ENCODE results near the gene POTEB3.
"Not testable (repeated sequence)": the region's sequence is repeated elsewhere in the genome, so short reads cannot be mapped to it uniquely, and the experiment has no call there.

The POTEB3 gene

GRCh38 chr15:21440399-21440798 lies at the start of gene POTEB3:
TSS of gene POTEB3 (minus strand) at chr15:21440499. CDS start at chr15:21440011, 488 bp downstream.
- H3K27ac ChIP-seq; DNase-seq (ENCODE audit: low read depth, low spot score); H3K9ac ChIP-seq (ENCODE audit: insufficient read length); H3K4me3 ChIP-seq; H3K9me3 ChIP-seq (ENCODE audit: low read depth, low read length); H3K36me3 ChIP-seq (ENCODE audit: insufficient read depth, low read length): not testable (repeated sequence)

DNA sequence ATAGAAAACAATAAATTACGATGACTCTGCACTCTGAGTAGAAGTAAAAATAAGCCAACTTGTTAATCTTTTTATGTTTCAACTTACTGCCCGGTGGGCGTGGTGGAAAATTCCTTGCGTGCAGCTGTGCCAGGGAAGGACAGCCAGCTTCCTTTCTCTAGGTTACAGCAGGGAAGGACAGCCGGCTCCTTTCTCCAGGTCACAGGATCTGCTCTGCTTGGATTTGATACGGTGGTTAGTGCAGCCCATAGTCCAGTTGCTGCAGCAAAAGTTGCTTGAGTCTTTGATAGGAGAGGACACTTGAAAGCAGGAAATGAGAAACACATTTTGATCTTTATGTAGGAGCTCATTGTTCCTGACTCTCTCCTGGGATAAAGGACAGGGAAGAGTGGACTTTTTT lies 13.4 kb upstream of the POTEB3 start:
- H3K9me3 ChIP-seq (ENCODE audit: low read depth, low read length); H3K27ac ChIP-seq; H3K9ac ChIP-seq (ENCODE audit: insufficient read length); H3K36me3 ChIP-seq (ENCODE audit: insufficient read depth, low read length); DNase-seq (ENCODE audit: low read depth, low spot score); H3K4me3 ChIP-seq: not testable (repeated sequence)

- H3K4me3 ChIP-seq; H3K27ac ChIP-seq; H3K36me3 ChIP-seq (ENCODE audit: insufficient read depth, low read length); DNase-seq (ENCODE audit: low read depth, low spot score); H3K9ac ChIP-seq (ENCODE audit: insufficient read length); H3K9me3 ChIP-seq (ENCODE audit: low read depth, low read length): not testable (repeated sequence)
Observed at GRCh38 chr15:21451920-21452563, 11.7 kb upstream of the POTEB3 start.

GRCh38 chr15:21451487-21451886 lies 11.2 kb upstream of the POTEB3 start:
- not testable (repeated sequence) for H3K36me3 ChIP-seq (ENCODE audit: insufficient read depth, low read length); DNase-seq (ENCODE audit: low read depth, low spot score); H3K9ac ChIP-seq (ENCODE audit: insufficient read length); H3K9me3 ChIP-seq (ENCODE audit: low read depth, low read length); H3K27ac ChIP-seq; H3K4me3 ChIP-seq

- not testable (repeated sequence) for H3K4me3 ChIP-seq; H3K36me3 ChIP-seq (ENCODE audit: insufficient read depth, low read length); H3K9ac ChIP-seq (ENCODE audit: insufficient read length); DNase-seq (ENCODE audit: low read depth, low spot score); H3K27ac ChIP-seq; H3K9me3 ChIP-seq (ENCODE audit: low read depth, low read length)
Observed at GRCh38 chr15:21407366-21407765, 32.9 kb downstream of the POTEB3 start.

GRCh38 chr15:21401531-21401930 lies 38.8 kb downstream of the POTEB3 start:
- H3K36me3 ChIP-seq (ENCODE audit: insufficient read depth, low read length); DNase-seq (ENCODE audit: low read depth, low spot score); H3K9me3 ChIP-seq (ENCODE audit: low read depth, low read length); H3K4me3 ChIP-seq; H3K27ac ChIP-seq; H3K9ac ChIP-seq (ENCODE audit: insufficient read length): not testable (repeated sequence)

DNA sequence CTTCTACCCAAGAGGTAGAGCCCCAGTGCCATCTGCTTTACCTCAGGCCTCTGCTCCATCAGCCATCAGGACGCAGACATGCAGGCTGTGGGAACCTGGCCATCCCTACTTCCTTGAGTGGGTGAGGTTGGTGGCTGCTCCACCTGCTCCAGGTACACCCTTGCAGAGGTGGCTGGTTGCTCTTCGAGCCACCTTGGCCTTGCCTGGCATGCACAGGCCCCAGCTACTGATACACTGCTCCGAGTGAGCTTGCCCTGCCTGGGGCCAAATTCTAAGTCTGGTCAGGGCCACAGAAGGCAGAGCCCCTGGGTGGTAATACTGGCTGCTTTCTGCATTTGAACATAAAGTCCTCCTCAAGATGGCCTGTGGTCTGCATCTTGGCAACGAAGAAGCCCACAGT lies 41.2 kb downstream of the POTEB3 start:
- DNase-seq (ENCODE audit: low read depth, low spot score); H3K27ac ChIP-seq; H3K4me3 ChIP-seq; H3K36me3 ChIP-seq (ENCODE audit: insufficient read depth, low read length); H3K9me3 ChIP-seq (ENCODE audit: low read depth, low read length); H3K9ac ChIP-seq (ENCODE audit: insufficient read length): not testable (repeated sequence)

GRCh38 chr15:21398511-21398910 lies 41.8 kb downstream of the POTEB3 start:
- DNase-seq (ENCODE audit: low read depth, low spot score); H3K27ac ChIP-seq; H3K9me3 ChIP-seq (ENCODE audit: low read depth, low read length); H3K4me3 ChIP-seq; H3K36me3 ChIP-seq (ENCODE audit: insufficient read depth, low read length); H3K9ac ChIP-seq (ENCODE audit: insufficient read length): not testable (repeated sequence)

DNA sequence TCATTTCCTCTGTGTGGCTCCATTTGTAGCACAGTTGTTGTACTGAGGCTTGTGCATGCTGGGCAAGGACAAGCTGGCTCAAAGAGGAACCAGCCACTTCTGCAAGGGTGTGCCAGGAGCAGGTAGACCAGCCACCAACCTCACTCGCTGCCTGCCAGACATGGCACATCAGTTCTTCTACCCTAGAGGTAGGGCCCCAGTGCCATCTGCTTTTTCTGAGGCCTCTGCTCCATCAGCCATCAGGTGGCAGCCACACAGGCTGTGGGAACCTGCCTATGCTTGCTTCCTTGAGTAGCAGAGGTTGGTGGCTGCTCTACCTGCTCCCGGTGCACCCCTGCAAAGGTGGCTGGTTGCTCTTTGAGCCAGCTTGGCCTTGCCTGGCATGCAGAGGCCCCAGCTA lies 42.6 kb downstream of the POTEB3 start:
- not testable (repeated sequence) for H3K4me3 ChIP-seq; H3K9me3 ChIP-seq (ENCODE audit: low read depth, low read length); H3K27ac ChIP-seq; H3K36me3 ChIP-seq (ENCODE audit: insufficient read depth, low read length); DNase-seq (ENCODE audit: low read depth, low spot score); H3K9ac ChIP-seq (ENCODE audit: insufficient read length)

- not testable (repeated sequence) for DNase-seq (ENCODE audit: low read depth, low spot score); H3K9me3 ChIP-seq (ENCODE audit: low read depth, low read length)
Observed at GRCh38 chr15:21397186-21397585, 43.1 kb downstream of the POTEB3 start.

DNA sequence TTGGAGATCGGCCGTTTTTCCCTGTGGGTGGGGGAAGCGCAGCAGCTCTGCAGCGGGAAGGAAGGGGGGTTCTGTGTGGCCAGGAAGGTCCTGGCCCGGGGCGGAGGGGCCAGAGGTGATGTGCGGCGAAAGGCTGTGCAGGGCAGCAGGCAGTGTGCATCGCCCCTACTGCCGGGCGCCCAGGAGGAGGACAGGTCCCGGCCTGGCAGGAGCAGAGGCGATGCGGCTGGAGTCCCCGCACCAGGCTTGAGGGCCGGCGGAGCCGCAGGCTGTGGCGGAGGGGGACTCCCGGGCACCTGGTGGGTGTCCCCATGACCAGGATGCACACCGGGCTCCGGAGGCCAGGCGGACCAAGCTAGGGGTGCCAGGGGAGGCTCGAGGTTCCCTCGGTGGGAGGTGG lies 54.3 kb downstream of the POTEB3 start:
- not testable (repeated sequence) for H3K9me3 ChIP-seq (ENCODE audit: low read depth, low read length); H3K4me3 ChIP-seq; DNase-seq (ENCODE audit: low read depth, low spot score); H3K27ac ChIP-seq; H3K9ac ChIP-seq (ENCODE audit: insufficient read length); H3K36me3 ChIP-seq (ENCODE audit: insufficient read depth, low read length)

More at GRCh38 chr15:21397186-21397585, 43.1 kb downstream of the POTEB3 start:
- not testable (repeated sequence) for H3K9ac ChIP-seq (ENCODE audit: insufficient read length); H3K4me3 ChIP-seq; H3K27ac ChIP-seq; H3K36me3 ChIP-seq (ENCODE audit: insufficient read depth, low read length)

DNA sequence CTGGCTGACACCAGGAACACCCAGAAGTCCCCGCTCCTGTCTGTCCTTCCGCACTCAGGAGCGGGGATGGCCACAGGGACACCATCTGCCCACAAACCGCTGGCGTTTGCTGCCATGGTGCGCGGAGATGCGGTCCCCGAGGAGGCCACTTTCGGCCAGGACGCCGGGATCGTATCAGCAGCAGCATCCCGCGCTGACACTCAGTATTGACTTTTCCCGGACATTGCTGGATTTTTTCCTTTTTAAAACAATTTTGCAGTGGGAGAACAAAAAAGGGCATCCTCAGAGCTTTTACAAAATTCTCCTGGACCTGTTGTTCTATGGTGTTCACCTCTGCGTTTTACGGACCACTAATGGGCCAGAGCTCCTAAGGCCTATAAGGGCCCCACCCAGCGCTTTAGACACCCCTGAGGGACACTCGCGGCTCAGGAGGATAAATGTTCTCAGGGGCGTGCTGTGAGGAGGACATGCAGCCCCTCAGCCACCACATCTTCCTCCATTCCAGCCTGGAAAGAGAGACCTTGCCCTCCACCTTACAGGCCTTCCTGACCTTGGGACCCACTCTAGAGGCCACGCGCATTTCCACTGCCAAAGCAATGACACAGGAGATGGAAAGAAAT lies 56.3 kb downstream of the POTEB3 start:
- H3K4me3 ChIP-seq; H3K9me3 ChIP-seq (ENCODE audit: low read depth, low read length); H3K9ac ChIP-seq (ENCODE audit: insufficient read length); DNase-seq (ENCODE audit: low read depth, low spot score); H3K36me3 ChIP-seq (ENCODE audit: insufficient read depth, low read length); H3K27ac ChIP-seq: not testable (repeated sequence)

DNA sequence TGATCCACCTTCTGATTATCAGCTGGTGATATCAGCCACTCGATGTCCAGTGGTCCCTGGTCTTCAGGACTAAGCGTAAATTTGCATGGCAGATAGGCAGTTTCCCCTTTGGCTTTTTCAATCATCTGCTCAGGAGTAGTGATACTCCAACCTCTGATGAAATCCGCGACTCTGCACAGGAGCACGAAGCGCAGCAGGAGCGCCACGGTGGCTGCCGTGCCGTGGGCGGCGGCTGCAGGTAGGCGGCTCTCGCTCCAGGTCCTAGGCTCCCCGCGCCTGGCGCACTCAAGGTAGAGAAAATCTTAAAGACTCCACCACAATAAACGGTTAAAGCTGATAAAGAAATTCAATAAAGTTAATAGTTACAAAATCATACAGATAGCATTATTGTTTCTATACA lies 66.6 kb downstream of the POTEB3 start:
- H3K4me3 ChIP-seq; H3K9me3 ChIP-seq (ENCODE audit: low read depth, low read length); H3K9ac ChIP-seq (ENCODE audit: insufficient read length); DNase-seq (ENCODE audit: low read depth, low spot score); H3K27ac ChIP-seq; H3K36me3 ChIP-seq (ENCODE audit: insufficient read depth, low read length): not testable (repeated sequence)

GRCh38 chr15:21369177-21369576 lies 71.1 kb downstream of the POTEB3 start:
- not testable (repeated sequence) for DNase-seq (ENCODE audit: low read depth, low spot score); H3K27ac ChIP-seq; H3K36me3 ChIP-seq (ENCODE audit: insufficient read depth, low read length); H3K9ac ChIP-seq (ENCODE audit: insufficient read length); H3K9me3 ChIP-seq (ENCODE audit: low read depth, low read length); H3K4me3 ChIP-seq

- H3K36me3 ChIP-seq (ENCODE audit: insufficient read depth, low read length); DNase-seq (ENCODE audit: low read depth, low spot score): not testable (repeated sequence)
Observed at GRCh38 chr15:21368625-21369024, 71.7 kb downstream of the POTEB3 start.

More at GRCh38 chr15:21368625-21369024, 71.7 kb downstream of the POTEB3 start:
- H3K9me3 ChIP-seq (ENCODE audit: low read depth, low read length); H3K4me3 ChIP-seq; H3K27ac ChIP-seq; H3K9ac ChIP-seq (ENCODE audit: insufficient read length): not testable (repeated sequence)
